ENCODE data around the gene GCNT3. TPM values are rescaled to one million over a fixed set of nuclear protein-coding genes. Genes with fewer than 3 reads are reported as not detected.

GCNT3 gene, protein sequence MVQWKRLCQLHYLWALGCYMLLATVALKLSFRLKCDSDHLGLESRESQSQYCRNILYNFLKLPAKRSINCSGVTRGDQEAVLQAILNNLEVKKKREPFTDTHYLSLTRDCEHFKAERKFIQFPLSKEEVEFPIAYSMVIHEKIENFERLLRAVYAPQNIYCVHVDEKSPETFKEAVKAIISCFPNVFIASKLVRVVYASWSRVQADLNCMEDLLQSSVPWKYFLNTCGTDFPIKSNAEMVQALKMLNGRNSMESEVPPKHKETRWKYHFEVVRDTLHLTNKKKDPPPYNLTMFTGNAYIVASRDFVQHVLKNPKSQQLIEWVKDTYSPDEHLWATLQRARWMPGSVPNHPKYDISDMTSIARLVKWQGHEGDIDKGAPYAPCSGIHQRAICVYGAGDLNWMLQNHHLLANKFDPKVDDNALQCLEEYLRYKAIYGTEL
- total RNA-seq = 1.6 TPM in 2 replicates

DNA sequence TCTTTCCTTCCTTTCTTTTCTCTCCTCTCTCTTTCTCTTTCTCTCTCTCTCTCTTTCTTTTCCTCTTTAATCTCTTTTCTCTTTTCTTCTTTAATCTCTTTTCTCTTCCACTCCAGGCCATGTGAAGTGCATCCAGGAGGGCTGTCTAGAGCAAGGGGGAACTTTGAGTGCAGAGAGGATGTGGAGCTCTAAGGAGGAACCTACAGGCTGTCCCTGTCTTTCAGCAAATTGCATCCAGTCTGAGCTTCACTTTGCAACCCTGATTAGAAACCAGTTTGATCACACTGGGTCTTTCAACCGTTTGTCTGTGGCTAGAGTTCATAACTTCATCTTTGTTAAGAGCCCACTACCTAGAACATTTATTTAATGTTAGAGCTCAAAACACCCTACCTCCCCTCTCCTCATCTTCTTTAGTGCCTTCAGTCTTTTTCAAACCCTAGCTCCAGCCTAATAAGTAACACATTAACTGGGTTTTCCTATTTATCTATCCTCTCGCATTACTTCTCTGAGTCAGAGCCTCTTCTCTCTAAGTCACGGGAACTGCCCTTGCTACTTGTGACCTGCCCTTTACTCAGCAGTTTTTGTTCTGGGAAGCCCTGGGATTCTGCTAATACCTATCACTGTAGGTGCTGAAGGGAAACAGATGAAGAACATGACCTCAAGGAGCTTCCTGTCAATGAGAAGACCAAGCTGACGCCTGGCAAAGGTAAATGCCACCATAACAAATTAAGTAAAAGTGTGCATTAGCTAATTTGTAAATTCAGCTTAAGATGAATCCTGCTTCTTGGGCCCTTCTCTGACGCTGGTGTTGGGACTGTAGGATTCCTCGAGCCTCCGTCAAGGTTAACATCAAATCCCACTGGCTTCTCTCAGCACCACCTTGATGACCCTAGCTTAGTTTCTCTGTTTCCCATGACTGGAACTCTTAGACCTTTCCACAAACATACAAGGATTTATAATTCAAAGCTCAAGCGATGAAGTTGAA, at the start of gene GCNT3:
Gene GCNT3, plus strand, starts transcription at position 508 of the 985 bp plus-strand sequence. CDS start 6,456 bp downstream, outside the sequence.

GRCh38 chr15:59656897-59657634, 45.5 kb downstream of the GCNT3 start, which contains the start of gene GTF2A2:
GTF2A2 (minus strand) TSS chr15:59657515; CDS start chr15:59652277, 5,238 bp downstream.

Other genes with a start within 250 kb of the GCNT3 start
- 98.9 and 99.8 TPM in 2 replicates for gene MYO1E, start 238.9 kb upstream of the GCNT3 start, total RNA-seq
- gene FAM81A, start 173.6 kb upstream of the GCNT3 start, total RNA-seq = 1.0 and 1.1 TPM in 2 replicates
- 30.6 and 56.4 TPM in 2 replicates for gene GTF2A2, start 45.7 kb downstream of the GCNT3 start, total RNA-seq
- gene BNIP2, start 77.5 kb downstream of the GCNT3 start, total RNA-seq = 63.2 and 79.6 TPM in 2 replicates